Measurements from ENCODE around the gene KLHL3. TPM values are rescaled to one million over a fixed set of nuclear protein-coding genes. Genes with fewer than 3 reads are reported as not detected.

KLHL3 gene
- total RNA-seq, 1 donor from 2014 or later = 1.2 TPM

- peaks cover 5% of the 10 kb centered on the region for H3K9me3 Mint-ChIP-seq
These were observed 1.7 kb upstream of the KLHL3 start for GRCh38 chr5:137737349-137738131.

GRCh38 chr5:137736496-137736895, 607 bp upstream of the KLHL3 start:
- H3K4me3 Mint-ChIP-seq = no peak overlapping the region
- H3K27me3 Mint-ChIP-seq (ENCODE audit: insufficient read depth) = peaks cover 11% of the 10 kb centered on the region
- peaks cover 5% of the 10 kb centered on the region for H3K9me3 Mint-ChIP-seq
- intact Hi-C loops (cut with micrococcal nuclease) = no loop called here
- no peaks in the 10 kb centered on the region for H3K4me1 Mint-ChIP-seq (ENCODE audit: low read depth)
- H3K27ac Mint-ChIP-seq = no peak overlapping the region
- H3K36me3 Mint-ChIP-seq (ENCODE audit: low read depth) = no peaks in the 10 kb centered on the region
- no peak for DNase-seq (ENCODE audit: low spot score)

More at GRCh38 chr5:137737349-137738131, 1.7 kb upstream of the KLHL3 start:
- H3K4me3 Mint-ChIP-seq = peak overlapping the region; percentile 56
- no peaks in the 10 kb centered on the region for H3K36me3 Mint-ChIP-seq (ENCODE audit: low read depth)
- H3K27me3 Mint-ChIP-seq (ENCODE audit: insufficient read depth) = peaks cover 9% of the 10 kb centered on the region
- no peaks in the 10 kb centered on the region for H3K4me1 Mint-ChIP-seq (ENCODE audit: low read depth)
- no peak for DNase-seq (ENCODE audit: low spot score)
- peak overlapping the region; percentile 83 for H3K27ac Mint-ChIP-seq
- intact Hi-C loops (cut with micrococcal nuclease) = loop anchor here (1.0 kb wide), 2 partner anchors 17 to 41 kb away; partner anchors contain the start of gene HNRNPA0

GRCh38 chr5:137734962-137735554, 831 bp downstream of the KLHL3 start:
- Mint-ChIP-seq H3K27ac (no peak overlapping the region), H3K4me3 (no peak overlapping the region), H3K27me3 (ENCODE audit: insufficient read depth) (peaks cover 11% of the 10 kb centered on the region), H3K9me3 (peaks cover 5% of the 10 kb centered on the region), H3K4me1 (ENCODE audit: low read depth) (no peaks in the 10 kb centered on the region), H3K36me3 (ENCODE audit: low read depth) (no peaks in the 10 kb centered on the region)
- no peak for DNase-seq (ENCODE audit: low spot score)
- intact Hi-C loops (cut with micrococcal nuclease) = no loop called here

GRCh38 chr5:137734331-137734730, 1.6 kb downstream of the KLHL3 start:
- Mint-ChIP-seq H3K9me3 (peaks cover 5% of the 10 kb centered on the region), H3K27ac (no peak overlapping the region), H3K4me1 (ENCODE audit: low read depth) (no peaks in the 10 kb centered on the region), H3K36me3 (ENCODE audit: low read depth) (no peaks in the 10 kb centered on the region), H3K4me3 (no peak overlapping the region), H3K27me3 (ENCODE audit: insufficient read depth) (peaks cover 11% of the 10 kb centered on the region)
- intact Hi-C loops (cut with micrococcal nuclease) = no loop called here
- DNase-seq (ENCODE audit: low spot score) = no peak

- H3K36me3 Mint-ChIP-seq (ENCODE audit: low read depth) = no peaks in the 10 kb centered on the region
- no peak for DNase-seq (ENCODE audit: low spot score)
- no peaks in the 10 kb centered on the region for H3K4me1 Mint-ChIP-seq (ENCODE audit: low read depth)
- H3K4me3 Mint-ChIP-seq = no peak overlapping the region
- H3K9me3 Mint-ChIP-seq = peaks cover 5% of the 10 kb centered on the region
- intact Hi-C loops (cut with micrococcal nuclease) = no loop called here
- H3K27me3 Mint-ChIP-seq (ENCODE audit: insufficient read depth) = peaks cover 11% of the 10 kb centered on the region
- no peak overlapping the region for H3K27ac Mint-ChIP-seq
These were observed 2.0 kb downstream of the KLHL3 start for GRCh38 chr5:137733922-137734321.

GRCh38 chr5:137733006-137733405, 2.9 kb downstream of the KLHL3 start:
- DNase-seq (ENCODE audit: low spot score) = no peak
- H3K4me3 Mint-ChIP-seq = no peak overlapping the region
- H3K36me3 Mint-ChIP-seq (ENCODE audit: low read depth) = no peaks in the 10 kb centered on the region
- intact Hi-C loops (cut with micrococcal nuclease) = no loop called here
- no peak overlapping the region for H3K27ac Mint-ChIP-seq
- peaks cover 11% of the 10 kb centered on the region for H3K27me3 Mint-ChIP-seq (ENCODE audit: insufficient read depth)
- H3K9me3 Mint-ChIP-seq = peaks cover 3% of the 10 kb centered on the region
- H3K4me1 Mint-ChIP-seq (ENCODE audit: low read depth) = no peaks in the 10 kb centered on the region

- intact Hi-C loops (cut with micrococcal nuclease) = no loop called here
- H3K4me3 Mint-ChIP-seq = no peak overlapping the region
- H3K4me1 Mint-ChIP-seq (ENCODE audit: low read depth) = no peaks in the 10 kb centered on the region
These were observed 4.7 kb downstream of the KLHL3 start for GRCh38 chr5:137731176-137731575.

GRCh38 chr5:137730336-137730735, 5.6 kb downstream of the KLHL3 start:
- H3K4me3 Mint-ChIP-seq = no peak overlapping the region
- no peak for DNase-seq (ENCODE audit: low spot score)
- H3K9me3 Mint-ChIP-seq = no peaks in the 10 kb centered on the region
- intact Hi-C loops (cut with micrococcal nuclease) = no loop called here
- no peaks in the 10 kb centered on the region for H3K4me1 Mint-ChIP-seq (ENCODE audit: low read depth)
- H3K27ac Mint-ChIP-seq = no peak overlapping the region
- H3K36me3 Mint-ChIP-seq (ENCODE audit: low read depth) = no peaks in the 10 kb centered on the region
- peaks cover 11% of the 10 kb centered on the region for H3K27me3 Mint-ChIP-seq (ENCODE audit: insufficient read depth)

More at GRCh38 chr5:137731176-137731575, 4.7 kb downstream of the KLHL3 start:
- Mint-ChIP-seq H3K9me3 (no peaks in the 10 kb centered on the region), H3K27me3 (ENCODE audit: insufficient read depth) (peaks cover 11% of the 10 kb centered on the region), H3K27ac (no peak overlapping the region), H3K36me3 (ENCODE audit: low read depth) (no peaks in the 10 kb centered on the region)
- no peak for DNase-seq (ENCODE audit: low spot score)

- intact Hi-C loops (cut with micrococcal nuclease) = no loop called here
- H3K9me3 Mint-ChIP-seq = no peaks in the 10 kb centered on the region
- DNase-seq (ENCODE audit: low spot score) = no peak
- no peak overlapping the region for H3K27ac Mint-ChIP-seq
- no peak overlapping the region for H3K4me3 Mint-ChIP-seq
- peaks cover 7% of the 10 kb centered on the region for H3K27me3 Mint-ChIP-seq (ENCODE audit: insufficient read depth)
- no peaks in the 10 kb centered on the region for H3K4me1 Mint-ChIP-seq (ENCODE audit: low read depth)
- no peaks in the 10 kb centered on the region for H3K36me3 Mint-ChIP-seq (ENCODE audit: low read depth)
These were observed 7.8 kb downstream of the KLHL3 start for GRCh38 chr5:137728048-137728447.

GRCh38 chr5:137727623-137728022, 8.3 kb downstream of the KLHL3 start:
- H3K27ac Mint-ChIP-seq = no peak overlapping the region
- no peaks in the 10 kb centered on the region for H3K4me1 Mint-ChIP-seq (ENCODE audit: low read depth)
- no peaks in the 10 kb centered on the region for H3K36me3 Mint-ChIP-seq (ENCODE audit: low read depth)
- no peak overlapping the region for H3K4me3 Mint-ChIP-seq
- H3K9me3 Mint-ChIP-seq = no peaks in the 10 kb centered on the region
- DNase-seq (ENCODE audit: low spot score) = no peak
- intact Hi-C loops (cut with micrococcal nuclease) = no loop called here
- H3K27me3 Mint-ChIP-seq (ENCODE audit: insufficient read depth) = peaks cover 5% of the 10 kb centered on the region

GRCh38 chr5:137724251-137724650, 11.6 kb downstream of the KLHL3 start:
- no peaks in the 10 kb centered on the region for H3K9me3 Mint-ChIP-seq
- H3K4me1 Mint-ChIP-seq (ENCODE audit: low read depth) = no peaks in the 10 kb centered on the region
- H3K36me3 Mint-ChIP-seq (ENCODE audit: low read depth) = no peaks in the 10 kb centered on the region
- DNase-seq (ENCODE audit: low spot score) = no peak
- no peak overlapping the region for H3K4me3 Mint-ChIP-seq
- H3K27ac Mint-ChIP-seq = no peak overlapping the region
- intact Hi-C loops (cut with micrococcal nuclease) = no loop called here
- H3K27me3 Mint-ChIP-seq (ENCODE audit: insufficient read depth) = no peaks in the 10 kb centered on the region

GRCh38 chr5:137718611-137719010, 17.3 kb downstream of the KLHL3 start:
- intact Hi-C loops (cut with micrococcal nuclease) = no loop called here
- H3K27me3 Mint-ChIP-seq (ENCODE audit: insufficient read depth) = no peaks in the 10 kb centered on the region
- no peaks in the 10 kb centered on the region for H3K9me3 Mint-ChIP-seq
- no peak for DNase-seq (ENCODE audit: low spot score)
- H3K36me3 Mint-ChIP-seq (ENCODE audit: low read depth) = no peaks in the 10 kb centered on the region
- no peak overlapping the region for H3K27ac Mint-ChIP-seq
- H3K4me3 Mint-ChIP-seq = no peak overlapping the region
- no peaks in the 10 kb centered on the region for H3K4me1 Mint-ChIP-seq (ENCODE audit: low read depth)

GRCh38 chr5:137716337-137716736, 19.6 kb downstream of the KLHL3 start:
- H3K4me3 Mint-ChIP-seq = no peak overlapping the region
- no peak for DNase-seq (ENCODE audit: low spot score)
- H3K4me1 Mint-ChIP-seq (ENCODE audit: low read depth) = no peaks in the 10 kb centered on the region
- H3K27me3 Mint-ChIP-seq (ENCODE audit: insufficient read depth) = no peaks in the 10 kb centered on the region
- no peaks in the 10 kb centered on the region for H3K36me3 Mint-ChIP-seq (ENCODE audit: low read depth)
- no peak overlapping the region for H3K27ac Mint-ChIP-seq
- intact Hi-C loops (cut with micrococcal nuclease) = no loop called here
- H3K9me3 Mint-ChIP-seq = no peaks in the 10 kb centered on the region
